Bone marrow (tissue), 2 donors: Measurements from ENCODE around the gene FZD4.
"Not testable (repeated sequence)": the region's sequence is repeated elsewhere in the genome, so short reads cannot be mapped to it uniquely, and the experiment has no call there.

ENCODE experiments used
- DNase-seq, 2 donors: peaks; one replicate each; lab custom pipeline; 2025; lab: John Stamatoyannopoulos, UW

The FZD4 gene

DNA sequence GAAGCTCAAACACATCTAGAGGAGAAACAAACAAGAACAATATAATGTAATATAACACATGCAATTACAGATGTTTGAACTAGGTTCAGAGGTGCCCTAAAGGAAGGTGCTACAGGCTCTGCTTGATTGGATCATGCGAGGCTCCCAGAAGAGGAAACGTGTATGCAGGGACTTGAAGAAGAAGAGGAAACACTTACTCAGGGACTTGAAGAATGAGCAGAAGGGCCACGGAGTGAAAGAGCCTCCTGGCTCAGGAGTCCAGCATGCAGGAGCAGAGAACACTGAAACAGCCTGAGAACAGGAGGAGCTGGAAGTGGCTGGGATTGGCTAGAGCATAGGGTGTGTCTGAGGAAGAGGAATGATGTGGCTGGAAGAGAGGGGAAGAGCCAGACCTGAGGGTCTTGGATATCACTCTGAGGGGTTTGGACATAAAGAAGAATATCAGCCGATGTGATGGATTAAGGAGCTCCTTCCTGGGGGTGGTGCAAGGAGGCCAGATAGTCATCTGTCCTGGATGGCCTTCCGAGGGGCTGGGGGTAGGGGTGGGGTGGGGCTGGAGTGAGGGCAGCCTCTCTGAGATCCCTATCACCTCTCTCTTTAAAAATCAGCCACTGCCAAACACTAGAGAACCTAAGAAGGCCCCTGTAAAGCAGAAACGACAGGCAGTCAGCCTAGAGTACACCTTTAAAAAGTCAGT lies 16.8 kb downstream of the FZD4 start:
- DNase-seq: no peak

DNA sequence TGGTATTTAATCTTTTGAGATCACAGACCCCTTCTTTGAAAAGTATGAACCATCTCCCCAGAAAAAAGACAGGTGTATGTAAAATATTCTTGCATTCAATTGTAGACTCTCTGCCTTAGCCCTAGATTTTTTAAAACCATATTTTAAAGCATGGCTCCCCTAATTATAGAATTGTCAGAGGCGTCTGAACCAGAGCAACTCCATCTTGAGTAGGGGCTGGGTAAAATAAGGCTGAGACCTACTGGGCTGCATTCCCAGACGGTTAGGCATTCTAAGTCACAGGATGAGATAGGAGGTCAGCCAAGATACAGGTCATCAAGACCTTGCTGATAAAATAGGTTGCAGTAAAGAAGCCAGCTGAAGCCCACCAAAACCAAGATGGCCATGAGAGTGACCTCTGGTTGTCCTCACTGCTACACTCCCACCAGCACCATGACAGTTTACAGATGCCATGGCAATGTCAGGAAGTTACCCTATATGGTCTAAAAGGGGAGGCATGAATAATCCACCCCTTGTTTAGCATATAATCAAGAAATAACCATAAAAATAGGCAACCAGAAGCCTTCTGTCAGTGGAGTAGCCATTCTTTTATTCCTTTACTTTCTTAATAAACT lies 17.9 kb downstream of the FZD4 start:
- DNase-seq: not testable (repeated sequence)

DNA sequence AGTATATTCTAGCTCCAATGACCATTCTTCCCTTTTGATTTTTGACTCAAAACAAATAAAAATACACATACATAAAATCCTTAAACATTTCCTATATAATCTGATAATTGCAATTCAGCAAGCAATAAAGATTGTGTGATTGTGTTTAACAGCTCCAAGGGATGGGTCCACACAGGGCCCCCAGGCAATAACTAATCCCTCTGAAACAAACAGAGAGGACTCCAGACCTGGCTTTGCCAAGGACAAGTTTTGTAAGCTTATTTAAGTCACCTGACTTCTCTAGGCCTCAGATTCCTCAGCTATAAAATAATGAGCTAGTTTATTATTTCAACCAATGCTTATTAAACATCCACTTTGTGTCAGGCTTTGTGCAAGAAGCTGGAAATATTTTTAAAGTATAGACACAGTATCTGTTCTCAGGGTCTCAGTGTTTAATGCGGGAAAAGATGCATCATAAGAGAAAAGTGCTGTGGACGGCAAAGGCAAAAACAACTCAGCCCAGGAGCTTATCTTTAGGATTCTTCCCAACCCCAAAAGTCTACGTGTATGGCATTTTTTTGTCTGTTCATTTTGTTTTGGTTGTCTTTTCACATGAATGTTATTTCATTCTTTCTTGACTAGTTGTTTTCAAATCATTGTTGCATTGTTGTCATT lies 20.1 kb downstream of the FZD4 start:
- no peak for DNase-seq

DNA sequence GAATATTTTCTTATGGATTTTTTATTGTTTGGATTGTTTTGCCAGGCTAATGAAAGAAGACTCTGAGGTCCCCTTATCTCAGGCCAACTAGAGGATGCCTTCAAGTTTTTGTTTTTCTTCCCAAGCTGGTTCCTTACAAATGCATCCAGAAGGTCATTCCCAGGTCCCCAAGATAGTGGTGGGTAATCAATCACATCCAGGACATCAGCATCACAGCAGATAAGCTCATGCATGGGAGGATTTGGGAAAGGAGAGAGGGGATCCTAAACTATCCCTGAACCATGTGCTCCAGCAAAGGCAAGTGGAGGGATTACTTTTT lies 20.7 kb downstream of the FZD4 start:
- no peak for DNase-seq

DNA sequence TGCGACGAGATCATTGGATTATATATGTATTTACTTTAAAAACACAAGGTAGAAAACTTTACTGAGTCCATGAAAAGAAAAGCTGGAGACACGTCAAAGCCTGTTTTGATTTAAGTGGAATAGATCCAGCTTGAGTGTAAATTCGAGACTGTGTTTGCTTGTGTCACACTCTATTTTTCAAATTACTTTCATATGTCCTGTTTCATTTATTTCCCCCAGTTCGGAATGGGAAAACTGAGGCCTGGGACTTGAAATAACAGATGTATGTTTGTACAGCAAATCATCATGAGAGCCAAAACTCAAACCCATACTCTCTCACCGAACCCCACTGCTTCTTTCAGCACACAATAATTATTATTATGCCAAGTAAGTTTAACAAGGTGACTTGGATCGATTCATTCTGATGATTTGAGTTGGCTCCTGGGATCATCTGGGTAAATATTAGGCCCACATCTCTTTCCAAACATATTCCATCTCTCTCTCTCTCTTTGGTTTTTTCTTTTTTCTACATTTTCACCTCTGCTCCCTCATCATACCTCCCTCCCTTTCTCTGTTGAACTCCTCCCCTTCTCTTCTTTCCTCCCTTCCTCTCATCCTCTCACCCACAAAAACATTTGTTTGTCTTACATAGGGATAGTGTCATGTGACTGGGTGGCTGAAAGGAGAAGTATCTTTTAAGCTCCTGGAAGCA lies 21.2 kb downstream of the FZD4 start:
- DNase-seq: no peak

DNA sequence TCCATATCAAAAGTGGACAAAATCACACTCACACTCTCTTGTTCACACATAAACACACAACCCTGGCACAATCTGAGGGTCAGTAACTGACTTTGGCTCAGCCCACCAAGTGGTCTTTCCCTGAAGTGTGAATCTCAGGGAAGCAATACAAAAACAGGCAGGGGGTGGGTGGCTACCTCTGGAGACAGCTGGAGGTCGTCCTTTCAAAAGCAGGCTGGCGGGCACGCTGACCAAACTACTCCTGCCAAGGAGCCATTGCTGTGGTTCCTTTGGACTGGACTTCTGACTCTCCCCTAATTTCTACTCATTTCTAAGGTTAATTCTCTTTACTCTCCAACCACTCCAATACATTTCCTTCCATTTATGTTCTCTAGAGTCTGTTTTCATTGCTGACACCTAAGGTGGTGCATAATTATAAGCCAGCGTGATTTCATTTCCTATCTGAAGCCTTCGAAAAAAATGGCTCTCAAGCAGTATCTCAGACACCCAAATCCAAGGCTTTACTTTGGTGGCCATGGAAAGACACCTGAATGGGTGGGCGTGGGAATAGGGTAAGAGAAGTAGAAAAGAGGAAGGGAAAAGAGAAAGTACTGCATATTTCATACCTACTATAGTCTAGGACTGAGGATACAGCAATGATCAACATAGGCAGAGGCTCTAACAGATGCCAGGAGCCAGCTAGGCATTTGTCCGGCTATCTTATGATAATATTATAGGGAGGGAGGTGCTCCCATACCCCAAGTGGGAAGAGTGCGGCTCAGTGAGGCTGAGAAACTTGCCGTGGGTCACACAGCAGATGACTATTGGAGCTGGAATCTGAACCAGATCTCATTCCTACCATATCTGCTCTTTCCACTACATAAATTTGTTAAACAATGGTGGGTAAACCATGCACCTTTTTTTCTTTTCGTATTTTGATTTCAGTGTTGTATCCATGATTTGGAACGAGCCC lies 22.0 kb downstream of the FZD4 start:
- DNase-seq: no peak

DNA sequence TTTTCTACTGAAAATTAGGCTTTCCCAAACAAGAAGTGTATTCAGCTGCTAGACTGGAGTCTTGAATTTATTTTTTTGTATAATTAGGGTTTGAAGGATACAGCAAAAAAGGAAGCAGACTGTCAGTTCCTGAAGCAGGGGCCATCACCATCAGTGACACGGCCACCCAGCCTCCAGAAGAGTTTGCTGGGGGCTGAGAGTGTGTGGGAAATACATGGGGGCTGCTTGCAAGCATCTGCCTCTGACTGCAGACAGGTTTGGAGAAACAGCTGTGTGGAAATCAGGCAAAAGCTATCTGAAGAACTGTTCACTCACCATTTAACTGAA lies 23.0 kb downstream of the FZD4 start:
- no peak for DNase-seq

DNA sequence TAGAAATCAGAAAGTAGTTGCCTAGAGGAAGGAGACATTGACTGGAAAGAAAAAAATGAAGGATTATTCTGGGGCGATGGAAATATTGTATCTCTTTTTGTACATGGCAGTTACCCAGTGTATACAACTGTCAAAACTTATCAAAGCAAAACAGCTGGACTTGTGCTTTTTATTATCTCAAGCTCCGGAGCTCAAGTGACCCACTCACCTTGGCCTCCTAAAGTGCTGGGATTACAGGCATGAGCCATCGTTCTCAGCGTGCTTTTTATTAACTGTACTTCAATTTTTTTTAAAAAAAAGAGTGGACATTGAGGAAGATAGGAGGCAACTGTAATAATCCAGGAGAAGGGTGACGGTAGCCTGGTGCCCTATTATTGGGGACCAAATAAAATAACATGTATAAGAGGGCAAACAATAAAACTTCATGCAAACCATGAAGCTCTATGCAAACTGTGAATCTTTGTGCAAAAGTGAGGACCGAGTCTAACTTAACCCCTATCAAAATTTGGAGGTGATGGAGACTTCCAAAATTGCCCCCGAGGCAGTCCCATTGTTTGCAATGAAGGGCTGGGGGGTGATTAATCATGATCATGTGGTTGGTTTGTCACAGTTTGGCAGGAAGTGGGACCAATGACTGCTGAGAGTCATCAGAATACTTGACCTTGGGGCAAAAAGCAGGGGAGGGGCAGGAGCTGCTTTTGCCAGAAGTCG lies 23.5 kb downstream of the FZD4 start:
- DNase-seq: no peak

DNA sequence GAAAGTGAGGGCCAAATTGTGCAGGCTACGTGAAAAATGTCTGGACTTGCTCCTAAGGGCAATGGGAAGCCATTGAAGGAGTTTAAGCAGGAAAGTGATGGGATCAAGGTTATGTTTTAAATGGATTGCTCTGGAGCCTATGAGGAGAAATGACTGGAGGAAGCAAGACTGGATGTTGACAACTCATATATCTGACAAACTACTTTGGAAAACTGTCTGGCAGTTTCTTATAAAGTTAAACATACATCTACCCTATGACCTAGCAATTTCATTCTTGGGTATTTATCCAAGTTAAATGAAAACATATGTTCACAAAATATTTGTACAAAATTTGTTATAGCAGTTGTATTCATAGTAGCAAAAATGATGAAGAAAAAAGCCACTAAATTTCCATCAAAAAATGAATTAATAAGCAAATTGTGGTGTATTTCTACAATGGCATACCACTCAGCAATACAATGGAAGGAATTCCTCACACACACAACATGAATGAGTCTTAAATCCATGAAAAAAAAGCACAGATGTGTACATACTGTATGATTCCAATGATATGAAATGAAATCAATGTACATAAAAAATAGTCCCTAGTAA lies 24.1 kb downstream of the FZD4 start:
- no peak for DNase-seq

DNA sequence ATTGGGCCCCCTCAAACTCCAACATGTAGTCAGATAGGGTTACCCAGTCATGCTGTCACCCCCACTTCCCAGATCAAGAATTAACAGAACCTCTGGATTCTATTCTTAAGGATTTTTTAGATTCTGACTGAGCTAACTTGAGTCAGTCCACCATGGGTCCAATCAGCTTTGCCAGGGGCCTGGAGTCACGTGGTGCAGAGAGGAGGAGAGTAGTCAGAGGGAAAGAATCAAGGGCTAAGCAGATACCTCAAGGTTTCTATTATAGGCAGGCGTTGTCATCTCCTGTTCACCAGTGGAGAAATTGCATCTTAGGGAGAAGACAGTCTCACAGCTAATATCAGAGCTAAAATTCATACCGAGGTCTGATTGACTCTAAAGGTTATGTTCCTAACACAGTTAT lies 28.2 kb downstream of the FZD4 start:
- no peak for DNase-seq

DNA sequence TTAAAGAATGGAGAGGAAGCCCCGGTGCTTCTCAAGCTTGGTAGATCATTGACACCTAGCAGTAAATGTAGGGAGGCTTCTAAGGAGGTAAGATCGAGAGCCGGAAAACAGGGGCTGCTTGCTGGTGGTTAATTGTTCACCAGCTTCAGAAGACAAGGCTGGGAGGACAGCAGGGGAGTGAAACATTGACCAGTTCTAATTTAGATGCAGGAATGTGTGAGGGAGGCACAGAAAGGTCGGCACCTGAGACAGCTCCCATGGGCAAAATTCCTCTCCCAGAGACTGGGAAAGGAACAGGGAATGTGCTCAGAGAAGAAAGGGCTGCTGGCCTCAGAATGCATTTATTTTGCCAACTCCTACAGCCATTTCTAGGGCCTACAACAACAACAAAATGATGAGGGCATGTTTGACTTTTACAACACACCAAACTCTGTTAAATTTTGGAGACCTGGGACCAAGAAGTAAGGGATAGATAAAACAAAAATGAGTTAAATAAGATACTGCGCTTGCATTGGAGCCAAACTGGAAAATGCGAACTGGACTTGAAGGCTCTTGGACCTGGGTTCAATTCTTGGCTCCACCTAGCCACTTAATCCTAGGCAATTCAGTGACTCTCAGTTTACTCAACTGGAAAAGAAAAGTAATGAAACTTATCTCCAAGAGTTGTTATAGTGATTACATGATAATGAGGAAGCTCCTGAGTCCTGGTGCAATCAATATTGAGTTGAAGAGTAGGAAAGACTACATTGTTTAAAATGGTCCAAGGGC lies 31.0 kb downstream of the FZD4 start:
- DNase-seq: no peak

DNA sequence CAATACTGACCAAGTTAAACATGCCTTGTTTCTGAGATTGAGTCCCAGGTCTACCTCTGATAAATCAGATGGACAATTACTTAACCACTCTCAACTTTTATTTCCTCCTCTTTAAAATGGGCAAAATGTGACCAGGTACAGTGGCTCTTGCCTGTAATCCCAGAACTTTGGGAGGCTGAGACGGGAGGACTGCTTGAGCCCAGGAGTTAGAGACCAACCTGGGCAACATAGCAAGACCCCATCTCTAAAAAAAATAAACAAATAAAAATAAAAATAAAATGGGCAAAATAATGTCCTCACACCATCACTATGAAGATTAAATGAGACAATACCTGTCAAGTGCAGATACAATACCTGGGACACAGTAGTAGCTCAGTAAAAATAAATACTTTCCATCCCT lies 33.0 kb downstream of the FZD4 start:
- no peak for DNase-seq

DNA sequence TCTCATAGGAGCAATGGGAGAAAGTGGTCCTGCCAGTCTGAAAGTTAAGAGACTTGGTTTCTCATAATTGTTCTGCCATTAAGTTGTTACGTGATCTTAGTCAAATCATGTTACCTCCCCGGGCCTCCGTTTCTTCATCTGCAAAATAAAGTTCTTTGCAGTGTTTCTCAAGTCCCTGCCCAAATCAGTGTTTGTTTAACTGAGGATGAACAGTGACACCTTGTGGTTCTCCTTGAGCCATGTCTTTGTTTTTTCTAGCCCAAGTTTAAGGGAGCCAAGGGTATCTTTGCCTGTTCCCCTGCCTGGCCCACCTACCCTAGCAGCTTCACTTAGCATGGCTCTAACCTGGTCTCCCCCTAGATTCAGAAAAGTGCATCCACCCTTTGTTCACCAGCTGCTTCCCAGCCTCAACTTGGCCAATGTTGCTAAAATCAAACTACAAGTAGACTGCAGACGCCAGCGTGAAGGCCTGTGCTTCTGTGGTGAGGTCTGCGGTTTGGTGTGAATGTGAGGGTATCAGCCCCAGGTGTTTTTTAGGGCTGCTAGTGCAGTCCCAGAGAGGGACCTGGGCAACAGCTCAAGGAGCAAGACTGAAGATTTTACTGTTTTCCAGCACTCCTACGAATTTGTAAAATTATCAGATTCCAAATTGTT lies 35.5 kb downstream of the FZD4 start:
- DNase-seq: no peak

DNA sequence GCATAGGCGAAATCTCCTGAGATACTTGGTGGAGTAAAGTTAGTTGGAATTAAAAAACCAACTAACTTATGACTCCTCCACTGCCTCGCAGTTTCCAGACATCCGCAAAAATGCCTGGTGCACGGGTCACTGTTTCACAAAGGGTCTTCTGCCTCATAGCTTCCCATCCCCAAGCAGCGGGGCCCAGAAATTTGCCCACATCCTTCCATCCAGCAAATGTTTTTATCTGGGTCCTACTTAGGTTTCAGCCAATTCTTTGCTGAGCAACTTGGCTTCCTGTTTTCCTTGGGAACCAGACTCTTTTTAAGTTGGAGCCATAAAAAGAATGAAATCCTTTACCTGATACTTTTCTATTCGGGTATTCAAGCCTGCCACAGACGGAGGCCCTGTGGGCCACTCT lies 36.2 kb downstream of the FZD4 start:
- no peak for DNase-seq

DNA sequence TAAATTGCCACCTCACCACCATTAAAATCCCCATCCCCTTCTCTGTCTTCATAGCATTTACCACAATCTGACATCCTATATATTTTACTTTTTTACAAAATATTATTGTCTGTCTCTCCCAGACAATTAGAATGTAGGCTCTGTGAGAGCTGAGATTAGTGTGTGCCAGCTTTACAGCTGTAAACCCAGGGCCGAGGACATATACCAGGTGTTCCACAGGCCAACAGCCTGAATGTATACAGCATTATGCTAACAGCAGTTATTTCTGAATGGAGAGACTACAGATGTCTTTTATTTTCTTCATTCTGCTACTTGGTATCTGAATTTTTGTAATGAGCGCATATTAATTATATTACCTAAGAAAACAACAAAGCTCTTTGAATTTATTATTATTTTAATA lies 36.7 kb downstream of the FZD4 start:
- DNase-seq: no peak

DNA sequence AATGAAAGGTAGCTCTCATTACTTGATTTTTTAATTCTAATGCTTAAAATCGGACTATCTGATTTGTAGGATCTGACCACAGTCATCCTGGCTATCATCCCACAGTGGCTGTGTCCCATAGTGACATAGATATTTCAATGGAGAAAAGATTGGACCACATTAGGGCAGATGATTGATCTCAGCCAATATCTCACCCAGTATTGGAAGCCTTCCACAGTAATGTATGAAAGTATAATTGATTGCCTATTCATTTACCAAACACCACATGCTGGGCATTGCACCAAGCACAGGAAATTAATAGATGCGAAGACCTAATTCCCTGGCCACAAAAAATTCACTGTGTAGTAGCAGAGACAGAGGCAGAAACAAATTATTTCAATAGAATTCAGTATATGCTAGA lies 37.6 kb downstream of the FZD4 start:
- no peak for DNase-seq

DNA sequence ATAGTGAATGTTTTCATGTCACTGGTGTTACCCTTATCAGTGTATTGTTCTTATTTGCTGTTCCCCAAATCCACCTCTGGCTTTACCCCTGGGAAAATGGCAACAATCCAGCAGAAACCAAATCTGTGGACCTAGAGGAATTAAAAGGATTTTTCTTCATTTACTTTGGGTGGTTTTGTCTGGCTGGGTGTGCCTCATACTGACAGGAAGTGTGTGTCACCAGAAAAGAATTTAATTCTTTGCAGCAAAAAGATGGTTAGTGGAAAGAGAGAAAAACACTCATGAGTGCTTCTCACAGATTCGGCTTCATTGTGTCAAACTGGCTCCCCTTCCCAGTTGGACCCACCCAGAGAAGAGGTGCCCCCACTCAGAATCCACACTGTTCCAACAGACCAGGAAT lies 38.9 kb downstream of the FZD4 start:
- no peak for DNase-seq

DNA sequence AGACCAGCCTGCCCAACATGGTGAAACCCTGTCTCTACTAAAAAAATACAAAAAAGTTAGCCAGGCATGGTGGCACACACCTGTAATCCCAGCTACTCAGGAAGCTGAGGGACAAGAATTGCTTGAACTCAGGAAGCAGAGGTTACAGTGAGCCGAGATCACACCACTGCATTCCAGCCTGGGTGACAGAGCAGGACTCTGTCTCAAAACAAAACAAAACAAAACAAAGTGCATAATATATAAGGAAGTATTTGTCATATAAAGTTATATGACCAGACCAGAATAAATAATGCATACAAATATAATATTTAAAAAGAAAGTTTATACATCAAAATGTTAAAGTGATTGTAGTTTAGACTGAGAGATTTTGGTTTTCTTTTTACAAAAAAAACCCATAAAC lies 39.3 kb downstream of the FZD4 start:
- not testable (repeated sequence) for DNase-seq

DNA sequence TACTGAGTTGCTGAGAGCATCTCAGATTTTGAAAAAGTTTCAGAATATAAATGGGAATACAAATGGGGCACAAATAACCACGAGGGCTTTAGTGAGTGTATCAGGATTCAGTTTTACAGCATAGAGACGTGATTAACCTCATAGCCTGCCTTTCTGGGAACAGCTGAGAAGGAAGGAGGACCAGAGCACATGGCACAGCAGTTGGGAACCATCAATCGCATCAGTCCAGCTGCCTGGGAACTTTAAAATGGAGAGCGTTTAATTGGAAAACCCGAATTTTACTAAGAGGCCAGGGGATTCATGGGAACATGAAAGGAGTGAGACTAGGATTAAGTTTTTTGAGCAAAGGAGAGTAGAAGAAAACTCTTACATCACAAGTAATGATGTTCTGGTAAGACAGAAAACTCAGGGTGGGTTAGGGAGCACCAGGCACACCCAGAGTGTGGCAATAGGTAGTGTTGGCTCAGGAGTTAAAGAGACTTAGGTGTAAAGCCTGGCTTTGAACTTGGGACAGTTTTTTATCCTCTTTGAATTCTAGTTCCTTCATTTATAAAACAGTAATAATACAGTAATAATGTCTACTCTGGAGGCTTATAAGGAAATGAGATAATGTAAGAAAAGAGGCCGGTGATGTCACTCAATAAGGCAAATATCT lies 40.2 kb downstream of the FZD4 start:
- DNase-seq: no peak
